Nucleus accumbens (tissue), 56 donors: Measurements from ENCODE around the gene ZNF557.
"Not testable (repeated sequence)": the region's sequence is repeated elsewhere in the genome, so short reads cannot be mapped to it uniquely, and the experiment has no call there.

ENCODE experiments used
- DNase-seq, 56 donors: peaks; one replicate each; lab custom pipeline; 2025; lab: John Stamatoyannopoulos, UW

ZNF557 gene

DNA sequence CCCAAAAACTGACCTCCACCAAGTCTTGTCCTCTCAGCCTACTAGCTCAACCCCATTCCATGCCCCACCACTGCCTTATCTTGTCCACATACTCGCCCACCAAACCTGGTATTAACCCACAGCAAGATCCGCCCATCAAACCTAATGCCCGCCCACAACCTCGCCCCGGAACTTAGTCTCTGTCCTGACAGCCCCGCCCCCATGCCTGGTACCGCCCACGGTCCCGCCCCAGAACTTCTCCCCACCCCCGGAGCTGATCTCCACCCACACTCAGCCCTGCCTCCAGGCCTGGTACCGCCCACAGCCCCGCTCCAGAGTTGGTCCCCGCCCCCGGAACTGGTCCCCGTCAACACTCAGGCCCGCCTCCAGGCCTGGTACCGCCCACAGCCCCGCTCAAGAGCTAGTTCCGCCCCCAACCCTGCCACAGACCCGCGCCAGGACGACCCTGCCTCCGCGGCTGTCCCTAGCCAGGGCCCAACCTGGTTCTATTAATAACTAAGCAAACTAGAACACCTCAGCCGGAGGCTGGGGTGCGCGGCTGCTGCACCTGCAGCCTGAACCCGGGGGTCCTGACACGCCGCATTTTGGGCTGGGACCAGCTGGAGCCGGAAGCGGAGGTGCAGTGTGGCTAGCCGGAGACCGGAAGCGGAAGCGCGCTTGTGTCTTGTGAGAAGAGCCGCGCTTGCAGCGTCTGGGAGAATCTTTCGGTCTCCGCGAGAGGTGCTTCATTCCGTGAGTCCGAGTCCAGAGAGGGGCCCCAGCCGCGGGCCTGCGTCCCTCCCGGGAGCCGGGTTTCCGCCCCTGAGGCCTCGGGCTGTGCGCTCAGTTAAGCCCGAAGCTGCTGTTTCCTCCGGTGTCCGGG is at the start of gene ZNF557:
ZNF557 (plus strand) TSS at position 662 of the 862 bp plus-strand sequence. CDS start 5,372 bp downstream, outside the sequence.
- DNase-seq = peak; percentile 41 to 99 (median 96)

- DNase-seq = not testable (repeated sequence)
Measured at GRCh38 chr19:7021331-7021730, 48.2 kb upstream of the ZNF557 start, which contains the start of gene MBD3L2B. Gene MBD3L2B, minus strand, starts transcription at chr19:7021431. Its CDS starts 34 bp downstream, at chr19:7021397.

GRCh38 chr19:7028790-7029189 is 40.7 kb upstream of the ZNF557 start:
- DNase-seq = not testable (repeated sequence)

DNA sequence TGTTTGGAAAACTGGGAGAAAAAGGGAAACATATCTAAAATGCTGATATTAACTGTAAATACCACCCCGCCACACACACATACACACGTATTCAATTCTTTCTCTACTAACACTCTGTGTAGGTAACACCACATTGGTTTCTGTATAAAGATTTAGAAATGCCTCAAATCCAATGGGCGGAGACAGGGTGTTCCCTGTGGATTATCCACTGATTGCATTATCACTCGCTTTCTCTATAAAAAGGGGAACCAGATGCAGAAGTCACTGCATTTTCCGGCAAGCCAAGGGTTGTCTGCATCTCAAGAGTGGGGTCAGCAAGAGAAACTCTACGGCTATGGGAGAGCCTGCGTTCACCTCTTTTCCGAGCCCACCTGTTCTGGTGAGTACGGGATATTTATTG is 39.2 kb upstream of the ZNF557 start, which contains the start of gene MBD3L5:
MBD3L5 (plus strand) TSS at position 301 of the 400 bp plus-strand sequence; CDS start at position 335, 34 bp downstream.
- DNase-seq = not testable (repeated sequence)

GRCh38 chr19:7040079-7040478 is 29.4 kb upstream of the ZNF557 start, which contains the start of gene MBD3L4:
Gene MBD3L4, minus strand, starts transcription at chr19:7040179. Its CDS starts 35 bp downstream, at chr19:7040144.
- not testable (repeated sequence) for DNase-seq

DNA sequence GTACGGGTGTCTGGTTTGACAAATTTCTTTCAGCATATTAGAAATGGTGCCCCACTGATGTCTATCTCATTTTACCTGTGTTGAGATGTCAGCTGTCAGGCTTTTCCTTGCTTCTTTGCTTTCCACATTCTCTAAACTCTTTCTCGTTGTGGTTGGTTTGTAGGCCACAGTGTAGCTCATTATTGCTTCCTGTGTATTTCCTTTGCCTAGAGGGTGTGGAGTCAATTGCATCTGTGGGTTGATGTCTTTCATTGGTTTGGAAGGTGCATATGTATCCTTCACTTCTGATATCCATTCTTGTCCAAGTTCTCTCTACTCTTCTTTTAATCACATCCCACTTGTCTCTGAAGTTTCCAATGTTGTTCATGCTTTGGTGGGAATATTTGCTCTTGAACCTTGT is 27.9 kb upstream of the ZNF557 start:
- not testable (repeated sequence) for DNase-seq

DNA sequence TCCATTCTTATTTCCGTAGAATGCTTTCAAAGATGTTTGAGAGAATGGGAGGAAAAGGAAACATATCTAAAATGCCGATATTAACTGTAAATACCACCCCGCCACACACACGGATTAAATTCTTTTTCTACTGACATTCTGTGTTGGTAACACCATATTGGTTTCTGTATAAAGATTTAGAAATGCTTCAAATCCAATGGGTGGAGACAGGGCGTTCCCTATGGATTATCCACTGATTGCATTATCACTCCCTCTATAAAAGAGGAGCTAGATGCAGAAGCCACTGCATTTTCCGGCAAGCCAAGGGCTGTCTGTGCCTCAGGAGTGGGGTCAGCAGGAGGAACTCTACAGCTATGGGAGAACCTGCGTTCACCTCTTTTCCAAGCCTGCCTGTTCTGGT is 20.5 kb upstream of the ZNF557 start, which contains the start of gene MBD3L2:
MBD3L2 (plus strand) TSS at position 301 of the 400 bp plus-strand sequence; CDS start at position 354, 53 bp downstream.
- DNase-seq = not testable (repeated sequence)

DNA sequence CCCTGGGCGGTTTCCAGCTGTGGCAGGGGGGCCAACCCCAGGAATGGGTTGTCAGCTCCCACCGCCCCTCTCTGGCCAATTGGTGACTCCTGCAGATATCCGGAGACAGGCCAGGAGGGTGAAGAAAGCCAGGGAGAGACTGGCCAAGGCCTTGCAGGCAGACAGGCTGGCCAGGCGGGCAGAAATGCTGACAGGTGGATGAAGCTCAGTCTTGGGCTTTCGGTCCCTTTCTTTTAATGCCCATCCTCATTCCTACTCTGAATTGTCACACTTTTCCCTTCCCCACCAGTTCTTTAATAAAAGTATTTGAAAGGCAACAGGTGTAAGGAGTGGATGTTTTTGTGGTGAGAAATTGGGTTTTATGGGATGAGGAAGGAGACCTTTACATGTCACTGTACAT is 18.1 kb upstream of the ZNF557 start:
- not testable (repeated sequence) for DNase-seq

DNA sequence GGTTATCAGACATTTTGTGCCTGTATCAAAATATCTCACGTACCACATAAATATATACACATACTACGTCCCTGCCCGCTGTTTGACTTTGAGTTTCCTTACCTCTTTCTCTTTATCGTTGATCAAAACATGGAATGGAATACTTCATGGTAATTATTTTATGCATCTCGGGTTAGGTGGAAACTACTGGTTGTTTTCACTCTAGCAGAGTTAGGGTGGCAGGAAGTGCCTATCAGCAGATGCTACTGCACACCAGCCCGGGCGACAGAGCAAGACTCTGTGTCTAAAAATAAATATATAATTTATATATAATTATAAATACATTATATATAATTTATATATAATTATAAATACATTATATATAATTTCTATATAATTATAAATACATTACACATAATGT is 16.6 kb upstream of the ZNF557 start:
- DNase-seq = not testable (repeated sequence)

- not testable (repeated sequence) for DNase-seq
Measured at GRCh38 chr19:7054635-7055368, 14.7 kb upstream of the ZNF557 start.

DNA sequence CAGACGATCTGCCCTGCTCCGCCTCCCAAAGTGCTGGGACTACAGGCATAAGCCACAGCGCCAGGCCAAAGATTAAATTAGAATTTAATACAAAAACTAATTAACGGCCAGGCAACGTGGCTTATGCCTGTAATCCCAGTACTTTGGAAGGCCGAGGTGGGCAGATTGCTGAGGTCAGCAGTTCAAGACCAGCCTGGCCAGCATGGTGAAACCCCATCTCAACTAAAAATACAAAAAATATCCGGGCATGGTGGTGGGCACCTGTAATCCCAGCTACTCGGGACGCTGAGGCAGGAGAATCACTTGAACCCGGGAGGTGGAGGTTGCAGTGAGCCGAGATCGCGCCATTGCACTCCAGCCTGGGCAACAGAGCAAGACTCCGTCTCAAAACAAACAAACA is 13.8 kb upstream of the ZNF557 start:
- DNase-seq = not testable (repeated sequence)

- DNase-seq = not testable (repeated sequence)
Measured at GRCh38 chr19:7056371-7056770, 13.1 kb upstream of the ZNF557 start.

DNA sequence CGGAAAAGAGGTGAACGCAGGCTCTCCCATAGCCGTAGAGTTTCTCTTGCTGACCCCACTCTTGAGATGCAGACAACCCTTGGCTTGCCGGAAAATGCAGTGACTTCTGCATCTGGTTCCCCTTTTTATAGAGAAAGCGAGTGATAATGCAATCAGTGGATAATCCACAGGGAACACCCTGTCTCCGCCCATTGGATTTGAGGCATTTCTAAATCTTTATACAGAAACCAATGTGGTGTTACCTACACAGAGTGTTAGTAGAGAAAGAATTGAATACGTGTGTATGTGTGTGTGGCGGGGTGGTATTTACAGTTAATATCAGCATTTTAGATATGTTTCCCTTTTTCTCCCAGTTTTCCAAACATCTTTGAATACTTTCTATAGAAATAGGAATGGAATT is 10.9 kb upstream of the ZNF557 start, which contains the start of gene MBD3L3:
MBD3L3 (minus strand) TSS at position 101 of the 400 bp plus-strand sequence; CDS start at position 30, 71 bp downstream.
- not testable (repeated sequence) for DNase-seq

GRCh38 chr19:7059977-7060376 is 9.5 kb upstream of the ZNF557 start:
- not testable (repeated sequence) for DNase-seq

DNA sequence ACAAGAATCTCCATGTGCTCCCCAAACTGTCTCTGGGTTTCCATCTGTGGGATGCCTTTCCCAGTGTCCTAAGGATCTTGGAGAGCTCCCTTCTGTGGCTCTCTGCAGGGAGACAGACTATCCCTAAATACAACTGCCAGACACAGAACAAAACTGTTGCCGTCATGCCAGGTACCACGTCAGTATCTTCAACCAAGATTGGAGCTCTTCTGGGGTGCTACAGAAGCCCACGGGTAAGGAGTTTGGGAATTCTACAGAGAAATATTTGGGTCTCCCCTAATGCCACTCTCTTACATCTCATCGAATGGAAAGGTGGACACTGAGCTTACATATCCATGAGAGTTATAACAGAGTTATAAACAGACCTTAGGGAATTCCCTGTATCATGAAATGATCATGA is 6.2 kb upstream of the ZNF557 start:
- DNase-seq = no peak

- DNase-seq = no peak
Measured at GRCh38 chr19:7063764-7064418, 5.6 kb upstream of the ZNF557 start.

- not testable (repeated sequence) for DNase-seq
Measured at GRCh38 chr19:7067122-7067521, 2.4 kb upstream of the ZNF557 start.

GRCh38 chr19:7067716-7068115 is 1.8 kb upstream of the ZNF557 start:
- no peak for DNase-seq

GRCh38 chr19:7068599-7068998 is 904 bp upstream of the ZNF557 start:
- DNase-seq = no peak

DNA sequence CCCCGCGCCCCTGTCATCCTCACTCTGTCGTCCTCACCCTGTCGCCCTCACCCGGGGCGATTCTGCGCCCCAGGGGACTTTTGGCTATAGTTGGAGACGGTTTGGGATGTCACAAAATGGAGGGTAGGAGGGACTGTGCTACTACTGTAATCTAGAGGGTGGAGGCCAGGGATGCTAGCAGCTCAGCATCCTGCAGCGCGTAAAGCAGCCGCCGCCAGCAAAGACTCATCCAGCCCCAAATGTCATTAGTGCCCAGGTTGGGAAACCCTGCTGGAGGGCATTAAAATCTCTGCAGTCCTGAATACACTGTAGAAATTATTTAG is 362 bp downstream of the ZNF557 start:
- DNase-seq = peak in 1 of 56 donors; percentile 48
